Left kidney (tissue), 2 donors: ENCODE measurements around the gene NUTF2. TPM values are rescaled to one million over a fixed set of nuclear protein-coding genes. Genes with fewer than 3 reads are reported as not detected.
"Not testable (repeated sequence)": the region's sequence is repeated elsewhere in the genome, so short reads cannot be mapped to it uniquely, and the experiment has no call there.

Experiments used
- DNase-seq: peaks from one replicate; pipeline ENCODE4 v3.0.0-alpha.2; 2013
- polyA plus RNA-seq: library from polyadenylated mRNA; unstranded; fragments of 120-200 nt; gene quantifications from one replicate; pipeline ENCODE4 v1.2.1, GENCODE V29; 2013; ENCODE audit not compliant: insufficient read length

Gene NUTF2
- polyA plus RNA-seq, 1 donor, result 128 TPM

GRCh38 chr16:67833030-67833414, 13.7 kb upstream of the NUTF2 start:
- no peak for DNase-seq

- DNase-seq, result peak; percentile 91
Measured at GRCh38 chr16:67833415-67834241, 13.1 kb upstream of the NUTF2 start.

GRCh38 chr16:67834242-67834614, 12.5 kb upstream of the NUTF2 start:
- no peak for DNase-seq

- DNase-seq, result not testable (repeated sequence)
Measured at GRCh38 chr16:67837190-67837589, 9.5 kb upstream of the NUTF2 start.

- no peak for DNase-seq
Measured at GRCh38 chr16:67837811-67838210, 8.9 kb upstream of the NUTF2 start.

- DNase-seq, result no peak
Measured at GRCh38 chr16:67841198-67841815, 5.4 kb upstream of the NUTF2 start.

GRCh38 chr16:67841816-67842508, 4.8 kb upstream of the NUTF2 start, which contains the start of gene THAP11:
Gene THAP11, plus strand, starts transcription at chr16:67842320. Its CDS starts 235 bp downstream, at chr16:67842555.
- DNase-seq, result peak; percentile 95

- DNase-seq, result no peak
Measured at GRCh38 chr16:67842509-67843342, 4.0 kb upstream of the NUTF2 start.

GRCh38 chr16:67843343-67843765, 3.4 kb upstream of the NUTF2 start:
- no peak for DNase-seq

- no peak for DNase-seq
Measured at GRCh38 chr16:67844497-67844896, 2.2 kb upstream of the NUTF2 start.

- DNase-seq, result no peak
Measured at GRCh38 chr16:67845291-67846062, 1.3 kb upstream of the NUTF2 start.

- DNase-seq, result no peak
Measured at GRCh38 chr16:67846063-67846319, 742 bp upstream of the NUTF2 start.

GRCh38 chr16:67847064-67847861, 530 bp downstream of the NUTF2 start, which contains the start of gene CENPT:
Gene CENPT, minus strand, starts transcription at chr16:67847693. Its CDS starts 13,834 bp downstream, at chr16:67833859.
- no peak for DNase-seq

GRCh38 chr16:67848118-67848517, 1.4 kb downstream of the NUTF2 start:
- no peak for DNase-seq

- DNase-seq, result no peak
Measured at GRCh38 chr16:67853670-67854069, 6.9 kb downstream of the NUTF2 start.

GRCh38 chr16:67855789-67856188, 9.1 kb downstream of the NUTF2 start:
- no peak for DNase-seq

GRCh38 chr16:67856927-67857546, 10.3 kb downstream of the NUTF2 start:
- no peak for DNase-seq

- no peak for DNase-seq
Measured at GRCh38 chr16:67857547-67858233, 11.0 kb downstream of the NUTF2 start.

GRCh38 chr16:67858500-67858899, 11.8 kb downstream of the NUTF2 start:
- DNase-seq, result no peak
